Measurements from ENCODE around the gene NEGR1. TPM values are rescaled to one million over a fixed set of nuclear protein-coding genes. Genes with fewer than 3 reads are reported as not detected.

Gene NEGR1
- total RNA-seq, 1 donor: 20.7 TPM

DNA sequence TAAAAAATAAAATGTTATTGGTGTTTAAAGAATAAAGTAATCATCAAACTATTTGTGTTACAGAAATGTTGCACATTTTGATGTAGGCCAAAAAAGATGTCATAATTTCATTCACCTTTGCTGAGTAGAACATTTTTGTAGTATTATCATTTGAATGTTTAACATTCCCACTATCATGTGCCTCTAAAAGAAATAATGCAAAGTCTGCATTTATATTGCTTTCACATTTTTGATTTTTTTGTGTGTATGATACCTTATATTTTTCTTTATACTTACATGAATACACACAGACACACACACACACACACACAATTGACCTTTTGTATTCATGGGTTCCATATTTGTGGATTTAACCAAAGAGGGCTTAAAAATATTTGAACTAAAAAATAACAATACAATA, 657.3 kb downstream of the NEGR1 start:
- TF ChIP-seq, protein P1, sequence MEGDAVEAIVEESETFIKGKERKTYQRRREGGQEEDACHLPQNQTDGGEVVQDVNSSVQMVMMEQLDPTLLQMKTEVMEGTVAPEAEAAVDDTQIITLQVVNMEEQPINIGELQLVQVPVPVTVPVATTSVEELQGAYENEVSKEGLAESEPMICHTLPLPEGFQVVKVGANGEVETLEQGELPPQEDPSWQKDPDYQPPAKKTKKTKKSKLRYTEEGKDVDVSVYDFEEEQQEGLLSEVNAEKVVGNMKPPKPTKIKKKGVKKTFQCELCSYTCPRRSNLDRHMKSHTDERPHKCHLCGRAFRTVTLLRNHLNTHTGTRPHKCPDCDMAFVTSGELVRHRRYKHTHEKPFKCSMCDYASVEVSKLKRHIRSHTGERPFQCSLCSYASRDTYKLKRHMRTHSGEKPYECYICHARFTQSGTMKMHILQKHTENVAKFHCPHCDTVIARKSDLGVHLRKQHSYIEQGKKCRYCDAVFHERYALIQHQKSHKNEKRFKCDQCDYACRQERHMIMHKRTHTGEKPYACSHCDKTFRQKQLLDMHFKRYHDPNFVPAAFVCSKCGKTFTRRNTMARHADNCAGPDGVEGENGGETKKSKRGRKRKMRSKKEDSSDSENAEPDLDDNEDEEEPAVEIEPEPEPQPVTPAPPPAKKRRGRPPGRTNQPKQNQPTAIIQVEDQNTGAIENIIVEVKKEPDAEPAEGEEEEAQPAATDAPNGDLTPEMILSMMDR (IDR thresholded peaks at IDR 0.05; ENCODE audit: insufficient read depth, low read length): no peak

DNA sequence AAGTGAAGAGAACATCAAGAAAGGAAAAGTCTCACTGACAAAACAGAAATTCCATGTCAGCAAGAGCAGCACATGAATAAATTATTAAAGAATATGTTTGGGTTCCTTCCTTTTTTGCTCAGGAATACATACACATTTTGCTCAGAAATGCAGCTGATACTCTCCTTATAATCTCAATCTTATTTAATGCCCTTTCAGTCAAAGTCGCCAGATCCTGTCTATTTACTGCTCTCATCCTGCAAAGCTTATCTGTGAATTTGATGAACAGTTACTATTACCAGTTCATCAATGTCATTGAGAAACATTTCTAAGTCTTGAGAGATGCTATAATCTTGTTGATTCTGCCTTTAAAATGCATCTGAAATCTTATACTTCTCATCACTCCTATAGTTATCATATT, 658.5 kb downstream of the NEGR1 start:
- no peak for DNase-seq (ENCODE audit: low read depth)
- no peak overlapping the region for H3K4me3 ChIP-seq (ENCODE audit: low read depth, low read length)
- TF ChIP-seq, protein P1 (IDR thresholded peaks at IDR 0.05; ENCODE audit: insufficient read depth, low read length): no peak

More for the DNA sequence above, 657.3 kb downstream of the NEGR1 start:
- DNase-seq (ENCODE audit: low read depth): no peak
- H3K4me3 ChIP-seq (ENCODE audit: low read depth, low read length): no peak overlapping the region

DNA sequence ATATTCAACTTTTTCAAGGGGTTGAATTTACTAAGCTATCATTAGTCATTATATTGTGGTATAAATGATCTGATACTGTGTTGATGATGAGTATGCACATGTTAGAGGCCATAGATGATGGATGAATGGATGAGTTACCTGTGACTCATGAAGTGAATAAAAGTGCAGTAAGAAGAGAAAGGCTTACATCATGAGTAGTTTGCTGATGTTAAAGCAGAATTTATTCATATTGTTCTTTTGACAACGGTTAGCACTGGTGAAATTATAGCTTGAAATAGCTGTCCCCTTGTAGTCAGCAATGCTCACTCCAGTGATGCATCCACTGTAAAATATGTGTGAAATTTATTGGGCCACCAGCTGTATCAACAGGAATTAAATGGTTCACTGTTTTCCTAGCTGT, 660.6 kb downstream of the NEGR1 start:
- TF ChIP-seq, protein P1 (IDR thresholded peaks at IDR 0.05; ENCODE audit: insufficient read depth, low read length): no peak

DNA sequence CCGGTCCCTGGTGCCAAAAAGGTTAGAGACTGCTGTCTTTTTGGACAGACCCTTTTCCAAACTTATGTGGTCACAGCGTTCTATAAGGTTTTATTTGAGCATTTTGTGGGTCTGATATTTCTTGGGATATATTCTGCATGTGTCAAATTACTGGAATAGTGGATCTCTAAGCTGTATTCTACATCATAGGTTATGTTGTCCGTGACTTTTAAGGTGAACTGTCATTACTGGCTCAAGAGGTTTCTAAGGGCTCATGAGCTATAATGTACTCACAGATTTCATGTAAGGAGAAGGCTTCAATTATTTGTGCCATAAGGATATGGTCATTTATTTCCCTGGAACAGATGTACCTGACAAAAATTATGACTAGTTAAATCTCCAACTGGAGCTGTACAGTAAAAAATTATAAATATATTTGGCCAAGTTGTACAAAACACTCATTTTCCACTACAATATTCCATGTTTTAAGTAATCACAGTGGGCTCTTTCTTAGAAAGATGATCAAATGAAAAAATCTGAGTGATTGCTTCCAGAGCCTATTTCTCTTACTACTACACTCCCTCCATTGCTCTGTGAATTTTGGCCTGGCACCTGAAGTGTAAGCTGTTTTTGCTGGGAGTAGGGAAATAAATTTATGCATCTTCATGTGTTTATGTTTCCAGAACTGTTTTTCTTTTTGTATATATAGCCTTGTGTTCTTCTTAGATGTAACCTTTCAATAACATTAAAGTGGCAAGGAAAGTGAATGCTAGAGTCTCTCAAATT, 663.4 kb downstream of the NEGR1 start:
- no peak for DNase-seq (ENCODE audit: low read depth)
- no peak overlapping the region for H3K4me3 ChIP-seq (ENCODE audit: low read depth, low read length)
- TF ChIP-seq, protein P1 (IDR thresholded peaks at IDR 0.05; ENCODE audit: insufficient read depth, low read length): no peak

More for the DNA sequence above, 660.6 kb downstream of the NEGR1 start:
- peak; percentile 51 for DNase-seq (ENCODE audit: low read depth)
- no peak overlapping the region for H3K4me3 ChIP-seq (ENCODE audit: low read depth, low read length)

DNA sequence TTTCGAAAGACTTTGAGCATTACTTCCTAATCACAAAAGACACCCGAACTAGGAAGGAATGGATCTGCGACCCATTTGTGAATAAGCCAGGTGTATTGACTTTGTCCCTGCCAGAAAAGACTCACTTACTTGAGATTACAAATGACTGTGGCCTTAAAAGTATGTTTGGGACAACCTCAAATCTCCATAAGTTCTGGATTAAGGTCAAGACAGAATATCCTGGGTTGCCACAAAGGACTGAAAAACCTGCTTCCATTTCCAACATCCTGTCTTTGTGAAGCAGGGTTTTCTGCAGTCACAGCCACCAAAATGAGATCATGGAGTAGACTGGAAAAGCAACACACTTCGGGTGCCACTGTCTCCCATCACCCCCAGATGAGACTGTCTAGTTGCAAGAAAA, 664.1 kb downstream of the NEGR1 start:
- H3K4me3 ChIP-seq (ENCODE audit: low read depth, low read length): no peak overlapping the region
- TF ChIP-seq, protein P1 (IDR thresholded peaks at IDR 0.05; ENCODE audit: insufficient read depth, low read length): no peak
- no peak for DNase-seq (ENCODE audit: low read depth)

DNA sequence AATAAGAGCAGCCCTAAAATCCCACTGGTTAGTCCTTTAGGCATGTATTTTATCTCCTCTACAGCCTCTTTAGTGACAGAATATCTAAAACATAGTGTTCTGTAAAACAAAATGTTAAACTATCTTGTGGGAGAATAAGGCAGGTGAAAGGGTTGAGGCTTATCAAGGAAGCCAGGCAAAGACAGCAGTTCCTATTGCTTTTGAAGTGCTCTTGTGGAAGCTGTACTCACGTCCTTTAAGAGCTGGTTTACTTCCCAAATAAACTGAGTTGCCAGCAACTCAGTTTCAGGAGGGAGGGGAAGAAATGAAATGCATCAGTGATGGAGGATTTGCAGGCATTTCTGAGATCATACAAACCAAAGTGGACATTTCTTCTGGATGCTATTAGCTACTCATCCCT, 671.9 kb downstream of the NEGR1 start:
- no peak for DNase-seq (ENCODE audit: low read depth)
- no peak overlapping the region for H3K4me3 ChIP-seq (ENCODE audit: low read depth, low read length)
- TF ChIP-seq, protein P1 (IDR thresholded peaks at IDR 0.05; ENCODE audit: insufficient read depth, low read length): no peak

Data from fibroblast of the aortic adventitia (primary cell).